Stimulated activated CD8-positive, alpha-beta memory T cell treated with anti-CD3 and anti-CD28 coated beads, Interleukin-7, amount 100 ng/mL, for 48 hours (primary cell): ENCODE data around the gene HECW1.
"Not testable (repeated sequence)": the region's sequence is repeated elsewhere in the genome, so short reads cannot be mapped to it uniquely, and the experiment has no call there.

Experiments used
- DNase-seq, 2 donors: peaks; one replicate each; pipeline ENCODE4 v3.0.0-alpha.2; 2020; ENCODE audit warnings: low read depth in 1 of 2; ENCODE audit errors: extremely low read depth in 1 of 2

The HECW1 gene

GRCh38 chr7:43460733-43461348, 348.4 kb downstream of the HECW1 start:
- DNase-seq = no peak

DNA sequence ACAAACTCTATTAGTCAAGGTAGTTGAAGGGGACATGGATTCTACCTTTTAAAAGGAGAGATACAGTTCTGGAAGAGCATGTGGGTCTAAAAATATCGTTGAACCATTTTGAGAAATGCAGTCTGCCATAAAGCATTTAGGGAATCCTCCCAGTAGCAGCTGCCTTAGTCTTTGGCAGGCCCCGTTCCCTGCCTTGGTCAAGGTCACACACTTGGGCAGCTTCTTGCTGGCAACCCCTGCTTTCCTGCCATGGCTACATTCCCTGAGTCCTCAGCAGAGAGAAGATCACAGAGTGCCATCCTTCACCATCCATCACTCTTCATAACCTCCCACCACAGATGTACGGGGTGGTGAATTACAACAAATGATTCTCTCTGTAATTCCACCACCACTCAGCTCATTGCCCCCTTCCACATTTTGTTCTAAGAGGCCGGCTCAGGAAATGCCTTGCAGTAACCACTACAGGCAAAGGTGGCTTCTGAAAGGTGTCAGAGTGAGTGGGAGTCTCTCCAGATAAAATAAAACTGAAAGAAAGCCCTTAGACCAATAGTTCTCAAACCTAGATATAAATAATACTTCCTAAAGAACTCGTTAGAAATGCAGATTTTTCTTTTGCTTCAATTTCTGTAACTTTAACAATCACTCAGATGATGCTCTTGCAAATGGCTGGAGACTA, 349.0 kb downstream of the HECW1 start:
- no peak for DNase-seq

DNA sequence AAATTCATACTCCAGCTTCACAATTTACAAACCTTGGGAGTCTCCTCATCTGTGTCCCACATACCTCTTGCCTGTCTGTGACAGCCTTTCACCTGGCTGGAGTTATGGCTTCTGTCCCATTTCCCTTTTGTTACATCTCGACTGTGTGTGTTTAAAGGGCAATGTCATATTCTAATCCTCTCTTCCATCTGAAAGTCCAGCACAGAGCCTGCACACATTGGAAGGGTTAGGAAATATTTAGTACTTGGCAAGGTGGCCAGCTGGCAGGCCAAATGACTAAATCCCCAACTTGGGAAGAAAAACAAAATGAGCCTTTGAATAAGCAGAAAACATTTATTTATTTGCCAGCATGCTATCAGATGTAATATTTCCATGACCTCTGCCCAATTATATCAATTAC, 350.4 kb downstream of the HECW1 start:
- DNase-seq = no peak

DNA sequence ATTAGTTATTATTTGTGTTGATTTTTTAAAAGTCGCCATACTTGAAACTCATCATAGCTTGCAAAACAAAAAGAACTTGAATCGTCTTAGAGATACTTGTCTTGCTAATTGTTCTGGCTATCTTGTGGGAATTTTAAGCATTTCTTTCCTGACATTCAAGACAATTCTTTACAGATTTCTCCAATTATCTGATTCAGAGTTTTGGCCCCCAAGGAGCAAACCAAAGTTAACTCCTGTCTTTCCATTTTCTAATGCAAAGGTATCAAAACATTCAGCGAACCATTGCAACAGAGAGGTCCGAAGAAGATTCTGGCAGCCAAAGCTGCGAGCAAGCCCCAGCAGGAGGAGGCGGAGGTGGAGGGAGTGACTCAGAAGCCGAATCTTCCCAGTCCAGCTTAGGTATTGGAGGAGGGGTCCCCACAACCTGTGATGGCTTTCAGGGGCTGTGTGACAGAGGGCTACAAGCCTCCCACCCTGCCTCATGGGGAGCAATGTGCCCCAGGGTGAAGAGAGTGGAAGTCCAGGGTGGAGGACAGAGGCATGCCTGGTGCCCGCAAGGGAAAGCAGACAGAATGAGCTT, 351.0 kb downstream of the HECW1 start:
- no peak for DNase-seq

- no peak for DNase-seq
Measured at GRCh38 chr7:43465581-43466554, 353.4 kb downstream of the HECW1 start.

DNA sequence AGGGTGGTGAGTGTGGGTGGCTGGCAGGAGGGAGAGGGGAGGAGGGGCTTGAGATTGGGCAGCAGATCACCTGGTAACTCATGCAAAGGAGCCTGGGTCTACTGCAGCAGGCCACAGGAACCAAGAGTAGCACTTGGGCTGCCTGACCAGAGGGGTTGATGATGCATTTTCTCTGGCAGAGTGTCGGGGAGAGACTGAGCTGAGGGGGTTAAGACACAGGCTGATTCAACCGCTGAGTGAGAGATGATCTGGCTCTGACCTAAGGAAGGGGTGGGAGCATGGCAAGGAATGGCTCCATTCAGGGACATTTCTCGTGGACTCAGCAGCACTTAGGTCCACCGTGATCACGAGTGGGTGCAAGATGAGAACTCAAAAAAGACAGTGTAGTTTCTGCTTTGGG, 355.0 kb downstream of the HECW1 start:
- DNase-seq = no peak

DNA sequence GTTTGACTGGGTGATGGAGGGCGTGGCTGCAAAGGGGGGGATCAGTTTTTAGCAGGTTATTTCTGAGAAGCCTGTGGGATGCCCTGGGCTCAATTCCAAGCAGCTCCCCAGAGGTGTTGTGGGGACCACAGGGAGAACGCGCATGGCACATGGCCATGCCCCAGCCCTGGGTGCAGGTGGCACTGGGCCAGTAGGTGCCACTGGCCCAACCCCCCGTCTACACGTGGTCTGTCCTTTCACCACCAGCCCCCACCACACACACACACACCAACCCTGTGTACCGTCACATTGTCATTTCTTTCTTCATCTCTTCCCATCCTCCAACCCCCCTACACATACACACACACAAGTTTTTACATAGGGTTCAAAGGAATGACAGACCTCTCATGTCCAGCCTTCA, 355.4 kb downstream of the HECW1 start:
- no peak for DNase-seq

GRCh38 chr7:43469051-43469450, 356.6 kb downstream of the HECW1 start:
- DNase-seq = no peak

DNA sequence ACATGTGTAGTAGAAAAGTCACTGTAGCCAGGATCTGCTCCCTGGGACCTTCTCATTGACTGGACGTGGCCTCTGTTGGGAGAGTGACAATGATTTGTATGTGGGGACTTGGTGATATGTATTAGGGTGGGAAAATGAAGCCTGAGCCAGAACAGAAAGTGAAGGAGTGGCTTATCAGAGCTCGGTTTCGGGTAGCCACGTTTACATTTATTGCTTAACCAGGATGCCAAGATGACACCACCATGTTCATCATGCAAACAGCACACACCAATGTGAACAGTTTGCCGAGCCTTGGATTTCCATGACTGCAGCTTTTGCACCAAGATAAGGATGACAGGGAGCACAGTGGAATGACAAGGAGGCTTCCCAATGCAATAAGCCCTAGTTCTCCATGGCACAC, 357.7 kb downstream of the HECW1 start:
- DNase-seq = no peak

- no peak for DNase-seq
Measured at GRCh38 chr7:43475983-43476382, 363.5 kb downstream of the HECW1 start.

DNA sequence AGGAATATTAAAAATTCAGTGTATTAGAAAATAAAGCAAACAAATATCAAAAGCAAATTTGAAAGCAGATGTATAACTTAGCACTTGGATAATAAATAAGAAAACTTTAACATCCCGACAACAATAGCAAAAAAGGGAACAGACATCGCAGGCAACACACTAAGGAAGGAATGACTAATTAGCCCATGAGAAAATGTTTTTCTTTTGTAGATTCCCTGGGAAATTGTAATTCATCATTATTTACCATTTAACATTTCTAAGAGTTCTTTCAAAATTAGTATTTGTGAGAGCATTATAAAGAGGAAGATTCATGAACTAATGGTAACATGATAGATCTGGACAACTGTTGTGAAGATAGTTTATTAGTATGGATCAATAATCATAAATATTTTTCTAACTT, 364.4 kb downstream of the HECW1 start:
- no peak for DNase-seq

GRCh38 chr7:43479042-43479441, 366.6 kb downstream of the HECW1 start:
- DNase-seq = no peak

- no peak for DNase-seq
Measured at GRCh38 chr7:43479543-43479942, 367.1 kb downstream of the HECW1 start.

- DNase-seq = no peak
Measured at GRCh38 chr7:43480581-43480980, 368.1 kb downstream of the HECW1 start.

DNA sequence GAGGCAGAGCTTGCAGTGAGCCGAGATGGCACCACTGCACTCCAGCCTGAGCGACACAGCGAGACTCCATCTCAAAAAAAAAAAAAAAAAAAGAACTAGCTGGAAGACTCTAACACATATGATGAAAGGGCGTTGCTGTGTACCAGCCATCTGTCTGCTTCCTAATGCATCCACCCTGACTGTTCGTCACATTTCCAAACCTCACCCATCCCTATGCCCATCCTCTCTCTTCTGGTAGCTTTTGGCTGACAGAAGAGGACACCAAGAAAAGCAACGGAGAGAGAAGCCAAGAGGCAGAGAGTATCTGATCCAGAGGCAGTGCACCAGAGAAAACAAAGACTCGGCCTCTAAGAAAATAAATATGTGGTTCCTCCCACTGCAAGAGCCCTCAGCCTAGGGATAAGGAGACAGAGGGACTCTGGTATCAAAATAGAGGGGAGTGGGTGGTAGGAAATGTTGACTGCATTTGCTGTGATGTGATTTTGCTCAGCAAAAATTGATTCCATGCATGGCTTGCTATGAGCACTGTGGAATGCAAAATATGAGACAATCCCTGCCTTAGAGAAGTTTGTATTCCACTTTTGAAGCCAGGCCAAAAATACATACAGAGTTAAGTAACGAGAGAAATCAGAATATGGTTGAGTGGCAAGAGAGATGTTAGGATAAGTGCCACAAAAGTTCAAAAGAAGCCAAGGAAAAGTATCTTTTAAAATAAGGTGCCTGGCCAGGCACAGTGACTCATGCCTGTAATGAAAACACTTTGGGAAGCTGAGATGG, 369.6 kb downstream of the HECW1 start:
- DNase-seq = no peak

GRCh38 chr7:43482679-43483252, 370.3 kb downstream of the HECW1 start:
- DNase-seq = no peak

GRCh38 chr7:43484678-43485395, 372.4 kb downstream of the HECW1 start:
- DNase-seq = no peak

- DNase-seq = no peak
Measured at GRCh38 chr7:43485580-43485979, 373.1 kb downstream of the HECW1 start.

DNA sequence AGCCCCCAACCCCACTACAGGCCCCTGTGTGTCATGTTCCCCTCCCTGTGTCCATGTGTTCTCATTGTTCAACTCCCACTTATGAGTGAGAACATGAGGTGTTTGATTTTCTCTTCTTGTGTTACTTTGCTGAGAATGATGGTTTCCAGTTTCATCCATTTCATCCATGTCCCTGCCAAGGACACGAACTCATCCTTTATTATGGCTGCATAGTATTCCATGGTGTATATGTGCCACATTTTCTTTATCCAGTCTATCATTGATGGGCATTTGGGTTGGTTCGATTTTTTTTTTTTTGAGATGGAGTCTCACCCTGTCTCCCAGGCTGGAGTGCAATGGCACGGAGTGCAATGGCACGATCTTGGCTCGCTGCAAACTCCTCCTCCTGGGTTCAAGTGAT, 373.6 kb downstream of the HECW1 start:
- DNase-seq = not testable (repeated sequence)

DNA sequence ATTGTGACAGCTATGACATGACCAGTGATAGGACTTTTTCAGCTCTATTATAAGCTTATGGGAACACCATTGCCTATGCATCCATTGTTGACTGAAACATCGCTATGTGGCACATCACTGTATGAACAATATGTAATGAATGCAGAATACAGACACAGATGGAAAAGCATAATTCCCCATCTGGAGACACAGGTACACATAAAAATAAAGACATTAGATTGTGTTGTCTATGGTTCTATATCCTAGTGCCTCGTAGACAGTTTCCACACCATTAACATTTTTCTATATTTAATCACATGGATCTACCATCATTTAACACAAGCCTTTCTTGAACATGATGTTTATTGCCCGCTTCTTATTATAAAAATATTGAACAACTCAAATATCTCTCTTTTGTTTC, 374.2 kb downstream of the HECW1 start:
- DNase-seq = no peak
